Camera-type eye (tissue), 1 donor: ENCODE results near the gene KDM4C. TPM values are rescaled to one million over a fixed set of nuclear protein-coding genes. Genes with fewer than 3 reads are reported as not detected.

Experiments
- total RNA-seq: library from RNA; depleted of rRNA; stranded (reverse); fragments of >200 nt; gene quantifications from one replicate; pipeline ENCODE4 v1.2.3, GENCODE V29; 2014

Gene KDM4C
- total RNA-seq = 78.2 TPM

GRCh38 chr9:6757456-6758247, at the start of gene KDM4C:
Gene KDM4C (plus strand): TSS chr9:6757973. CDS start chr9:6792989, 35,016 bp downstream.

Other genes with a start within 250 kb of the KDM4C start
- 18.4 TPM for gene GLDC, start 112.2 kb upstream of the KDM4C start, total RNA-seq